GM21528 (cell line): Measurements from ENCODE around the gene AIP.
"Not testable (repeated sequence)": the region's sequence is repeated elsewhere in the genome, so short reads cannot be mapped to it uniquely, and the experiment has no call there.

Source experiments
- ATAC-seq: cut with Tn5 transposase; IDR thresholded peaks from one replicate; pipeline ENCODE4 v1.9.1; 2021; ENCODE audit warnings: mild to moderate bottlenecking, moderate library complexity; ENCODE audit not compliant: unreplicated experiment, low FRiP score

Gene AIP

DNA sequence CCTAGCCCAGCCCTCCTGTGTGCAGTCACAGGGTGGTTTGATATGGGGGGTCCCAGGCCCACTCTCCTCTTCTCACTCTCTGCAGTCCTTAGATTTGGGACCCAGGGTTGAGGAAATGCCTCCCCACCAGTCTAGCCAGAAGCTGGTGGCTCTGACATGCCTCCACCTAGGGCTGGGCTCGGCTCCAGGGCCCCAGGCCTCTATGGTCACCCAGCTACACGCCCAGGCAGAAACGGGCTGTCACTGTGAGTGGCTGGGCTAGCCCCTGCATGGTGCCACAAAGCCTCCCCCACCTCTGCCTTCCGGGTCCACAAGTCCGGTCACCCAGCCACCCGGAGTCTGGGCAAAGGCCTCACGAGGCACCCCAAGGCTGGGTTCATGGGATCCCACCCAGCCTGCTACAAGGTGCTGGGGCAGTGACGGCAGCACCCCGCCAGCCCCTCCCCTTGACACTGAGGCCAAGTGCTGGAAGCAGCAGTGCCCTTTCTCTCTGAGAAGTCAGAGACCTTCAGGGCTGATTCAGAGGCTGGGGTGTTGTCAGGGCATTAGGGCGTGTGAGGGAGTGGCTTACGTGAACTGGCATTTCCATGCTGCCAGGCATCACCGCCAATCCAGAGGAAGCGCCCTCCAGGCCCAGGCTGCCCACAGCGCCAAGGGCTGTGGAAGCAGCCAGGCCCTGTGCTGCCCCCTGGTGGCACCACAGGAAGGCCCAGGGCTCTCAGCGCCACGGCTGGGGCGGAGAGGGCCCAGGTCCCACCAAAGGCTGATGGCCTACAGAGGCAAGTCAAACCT lies 23.0 kb downstream of the AIP start:
- no peak for ATAC-seq

- no peak for ATAC-seq
Measured at GRCh38 chr11:67506426-67507051, 23.7 kb downstream of the AIP start.

DNA sequence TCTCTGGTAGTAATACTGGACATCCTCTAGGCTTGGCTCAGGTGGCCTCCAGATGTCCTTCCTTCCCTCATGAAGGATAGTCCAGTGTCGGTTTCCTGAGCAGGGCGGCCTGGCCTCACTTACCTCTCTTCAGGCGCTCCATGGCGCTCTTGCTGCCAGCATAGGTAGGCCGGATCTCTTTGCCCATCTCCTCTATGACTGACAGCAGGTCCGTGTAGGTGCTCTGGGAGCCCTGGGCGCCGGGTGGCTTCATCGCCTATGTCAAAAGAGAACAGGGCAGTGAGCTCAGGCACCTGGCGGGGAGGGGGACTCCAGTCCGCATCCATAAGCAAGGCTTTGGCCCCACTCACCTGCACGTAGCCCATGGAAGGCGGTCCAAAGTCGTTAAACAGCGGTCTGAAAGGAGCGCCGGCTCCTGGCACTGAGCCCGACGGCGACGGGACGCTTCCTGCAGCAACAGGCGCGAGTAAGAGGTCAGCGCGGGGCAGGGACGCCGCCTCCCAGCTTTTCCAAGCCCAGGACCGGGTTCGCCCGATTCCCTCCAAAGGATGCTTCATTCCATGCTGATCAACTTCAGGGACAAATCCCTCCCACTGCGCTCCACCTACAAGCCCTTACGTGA lies 24.5 kb downstream of the AIP start:
- no peak for ATAC-seq

- peak; percentile 59 for ATAC-seq
Measured at GRCh38 chr11:67507864-67508485, 25.1 kb downstream of the AIP start, which contains the start of gene CDK2AP2. TSS of gene CDK2AP2 (minus strand) at chr11:67508162. CDS start at chr11:67508082, 80 bp downstream.

- ATAC-seq, result peak; percentile 33
Measured at GRCh38 chr11:67508486-67509121, 25.8 kb downstream of the AIP start.

GRCh38 chr11:67510023-67510345 lies 27.2 kb downstream of the AIP start:
- no peak for ATAC-seq

- ATAC-seq, result not testable (repeated sequence)
Measured at GRCh38 chr11:67511558-67511957, 28.7 kb downstream of the AIP start.

- no peak for ATAC-seq
Measured at GRCh38 chr11:67514116-67514515, 31.3 kb downstream of the AIP start.

DNA sequence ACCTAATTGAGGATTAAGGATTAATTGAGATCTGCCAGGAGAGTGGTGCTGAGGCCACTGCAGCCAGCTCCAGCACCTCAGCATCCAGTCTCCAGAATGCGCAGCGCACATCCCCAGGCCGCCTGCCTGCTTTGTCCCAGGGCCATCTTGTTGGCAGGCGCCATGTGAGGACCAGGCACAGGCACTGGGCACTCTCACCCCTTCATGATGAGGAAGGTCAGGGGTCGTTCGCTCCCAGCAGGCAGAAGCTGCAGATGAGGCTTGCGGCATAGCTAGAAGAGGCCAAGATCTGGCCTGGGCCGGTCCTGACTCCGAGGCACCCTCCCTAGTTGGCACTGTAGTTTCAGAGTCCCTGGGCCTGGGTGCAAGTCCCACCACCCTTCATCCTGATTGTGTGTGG lies 34.0 kb downstream of the AIP start:
- ATAC-seq, result no peak

DNA sequence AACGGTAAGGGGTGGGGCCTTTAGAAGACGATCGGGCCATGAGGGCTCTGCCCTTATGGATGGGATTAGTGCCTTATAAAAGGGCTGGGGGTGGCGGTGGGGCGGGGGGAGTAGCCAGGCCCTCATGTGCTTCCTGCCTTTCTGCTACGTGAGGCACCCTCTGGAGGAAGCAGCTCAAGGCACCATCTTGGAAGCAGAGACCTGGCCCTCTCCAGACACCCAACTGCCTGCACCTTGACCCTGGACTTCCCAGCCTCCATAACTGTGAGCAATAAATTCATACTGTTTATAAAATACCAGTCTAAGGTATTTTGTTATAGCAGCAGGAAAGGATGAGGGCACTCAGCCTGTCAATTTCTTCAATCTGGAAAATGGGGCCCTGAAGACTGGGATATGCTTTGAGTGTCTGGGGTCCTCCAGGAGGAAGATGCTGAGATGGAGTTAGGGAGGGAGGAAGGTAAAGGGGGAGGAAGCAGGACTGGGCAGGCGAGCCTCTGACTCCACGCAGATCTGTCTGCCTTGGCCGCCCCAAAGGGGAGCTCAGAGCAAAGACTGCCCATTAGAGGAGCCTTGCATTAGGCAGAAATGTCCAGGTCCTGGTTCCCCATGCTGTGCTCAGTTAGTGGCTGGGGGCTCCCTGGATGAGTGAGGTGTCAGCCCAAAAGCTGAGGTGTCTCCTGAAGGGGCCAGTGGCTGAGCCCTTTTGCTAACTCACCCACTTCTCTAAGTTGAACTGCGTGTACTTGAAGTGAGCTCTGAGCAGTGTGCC lies 35.1 kb downstream of the AIP start:
- ATAC-seq, result no peak

- ATAC-seq, result no peak
Measured at GRCh38 chr11:67519726-67520125, 36.9 kb downstream of the AIP start.

- no peak for ATAC-seq
Measured at GRCh38 chr11:67520856-67521824, 38.3 kb downstream of the AIP start.

DNA sequence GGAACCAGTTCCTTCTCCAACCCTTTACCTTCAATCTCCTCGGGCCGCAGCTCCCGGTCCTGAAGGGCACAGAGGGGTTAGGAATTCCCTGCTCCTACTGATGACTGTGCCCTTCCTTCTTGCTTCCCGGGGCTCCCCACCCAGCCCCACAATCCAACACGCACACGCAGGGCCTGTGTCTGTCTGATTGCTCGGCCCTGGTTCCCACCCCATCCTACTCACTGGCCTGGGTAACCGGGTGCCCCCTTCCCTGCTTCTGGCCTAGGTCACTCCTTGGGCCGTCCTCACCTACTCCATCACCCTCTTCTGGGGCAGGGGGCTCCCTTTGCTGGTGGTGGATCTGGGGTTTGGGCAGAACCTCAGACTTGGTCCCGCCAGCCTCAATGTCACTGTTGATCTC lies 39.1 kb downstream of the AIP start:
- no peak for ATAC-seq

DNA sequence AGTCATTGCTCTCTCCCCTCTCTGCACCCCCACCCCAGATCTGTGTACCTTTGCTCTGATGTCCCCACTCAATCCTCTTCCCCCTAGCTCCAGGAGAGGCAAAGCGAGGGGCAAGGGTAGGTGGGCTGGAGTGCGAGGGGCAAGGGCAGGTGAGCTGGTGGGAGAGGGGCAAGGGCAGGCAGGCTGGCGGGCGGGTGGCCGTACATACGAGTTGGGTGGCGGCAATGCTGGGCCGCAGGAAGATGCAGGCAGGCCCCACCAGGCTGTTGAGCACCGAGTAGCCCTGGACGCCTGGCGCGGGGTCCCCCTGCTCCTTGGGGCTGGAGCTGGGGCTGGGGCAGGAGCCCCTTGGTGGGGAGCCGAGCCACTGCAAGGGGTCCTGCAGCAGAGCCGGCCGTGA lies 39.5 kb downstream of the AIP start:
- ATAC-seq, result no peak

GRCh38 chr11:67522844-67523555 lies 40.2 kb downstream of the AIP start, which contains the start of gene CABP2:
TSS of gene CABP2 (minus strand) at chr11:67523446. CDS start at chr11:67523326, 120 bp downstream.
- no peak for ATAC-seq

DNA sequence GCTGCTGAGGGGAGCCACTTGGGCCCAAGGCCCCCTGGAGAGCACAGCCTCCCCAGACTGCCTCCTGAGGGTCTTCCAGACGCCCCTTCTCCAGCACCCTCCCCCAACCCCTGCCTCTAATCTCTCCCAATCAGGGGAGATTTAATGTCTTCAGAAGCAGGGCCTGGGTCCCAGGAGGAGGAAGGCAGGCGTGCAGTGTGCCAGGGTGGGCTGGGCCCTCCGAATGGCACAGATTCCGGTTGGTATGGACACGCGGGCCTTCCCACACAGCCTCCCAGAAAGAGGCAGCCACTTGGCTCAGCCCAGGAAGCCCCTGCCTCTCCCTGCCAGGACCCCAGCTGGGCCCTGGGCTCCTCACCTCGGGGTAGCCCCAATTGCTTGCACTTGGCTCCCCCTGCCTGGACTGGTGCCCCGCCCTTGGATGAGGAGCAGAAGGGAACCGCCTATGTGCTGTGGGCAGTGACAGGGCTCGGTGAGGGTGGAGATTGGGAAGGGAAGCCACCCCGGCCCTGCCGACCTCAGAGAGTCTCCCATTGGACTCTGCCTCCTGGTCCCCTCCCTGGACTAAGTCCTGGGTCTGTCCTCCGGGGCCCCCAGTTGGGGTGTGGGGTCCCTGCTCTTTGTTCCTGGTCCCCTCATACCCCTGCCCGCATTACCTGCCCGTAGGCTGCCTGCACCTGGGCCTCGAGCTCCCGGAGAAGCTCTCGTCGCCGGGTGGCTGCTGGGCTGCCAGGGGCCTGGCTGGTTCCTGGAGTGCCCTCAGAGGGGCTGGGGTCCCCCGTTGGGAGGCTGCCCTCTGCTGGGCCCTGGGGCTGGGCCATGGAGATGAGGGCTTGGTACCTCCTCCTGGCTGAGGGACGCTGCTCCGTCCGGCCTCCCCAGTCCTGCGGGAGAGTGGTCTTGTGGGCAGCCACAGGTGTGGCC lies 41.0 kb downstream of the AIP start:
- ATAC-seq, result no peak

DNA sequence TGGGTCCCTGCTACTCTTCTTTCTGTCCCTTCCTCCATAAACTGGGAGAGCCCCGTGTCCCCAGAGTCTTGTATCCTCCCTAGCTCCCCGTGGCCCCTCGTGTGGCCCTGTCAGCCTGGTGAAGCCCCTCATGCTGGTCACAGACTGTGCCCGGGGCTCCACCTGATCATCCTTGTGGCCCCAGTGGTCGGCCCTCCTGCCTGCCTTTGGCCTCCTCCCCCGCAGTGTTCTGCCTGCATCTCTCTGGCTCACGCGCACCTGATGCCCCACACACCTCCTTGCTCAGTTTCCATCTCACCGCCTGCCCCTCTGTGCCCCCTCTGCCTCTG lies 41.6 kb downstream of the AIP start:
- ATAC-seq, result no peak
